Spleen (tissue), 11 donors: ENCODE data around the gene LAMC2. TPM values are rescaled to one million over a fixed set of nuclear protein-coding genes. Genes with fewer than 3 reads are reported as not detected.

Experiments used
- DNase-seq: peaks from one replicate; pipeline ENCODE4 v3.0.0-alpha.2; 2020
- H3K27ac ChIP-seq, 8 donors: fragments of 200-600 bp; sonication (generic) in 7 of 8; 1 replicate in 4 of 8; 2 replicates in 4 of 8; pipeline versions ENCODE4 v1.5.0 to v1.8.0; 2016 to 2021; ENCODE audit warnings: inconsistent platforms in 4 of 8, mild to moderate bottlenecking in 4 of 8, moderate library complexity in 1 of 8
- H3K27me3 ChIP-seq, 7 donors: fragments of 200-600 bp; sonication (generic) in 6 of 7; replicated peaks in 1 of 7; 1 replicate in 4 of 7; 2 replicates in 3 of 7; pipeline versions ENCODE4 v1.5.0 to v1.8.0; 2016 to 2021; ENCODE audit warnings: inconsistent platforms in 3 of 7, mild to moderate bottlenecking in 1 of 7
- H3K36me3 ChIP-seq, 6 donors: fragments of 200-600 bp; sonication (generic) in 5 of 6; 1 replicate in 4 of 6; 2 replicates in 2 of 6; pipeline versions ENCODE4 v1.5.0 to v1.8.0; 2016 to 2021; ENCODE audit warnings: inconsistent platforms in 2 of 6
- H3K4me1 ChIP-seq, 6 donors: fragments of 200-600 bp; sonication (generic) in 5 of 6; 1 replicate in 3 of 6; 2 replicates in 3 of 6; pipeline versions ENCODE4 v1.5.0 to v1.8.0; 2016 to 2021; ENCODE audit warnings: inconsistent platforms in 3 of 6
- H3K4me3 ChIP-seq, 8 donors: fragments of 200-600 bp; sonication (generic) in 7 of 8; 1 replicate in 4 of 8; 2 replicates in 4 of 8; pipeline versions ENCODE4 v1.5.0 to v1.8.0; 2016 to 2021; ENCODE audit warnings: inconsistent platforms in 4 of 8, mild to moderate bottlenecking in 4 of 8, moderate library complexity in 2 of 8
- H3K9me3 ChIP-seq, 8 donors: fragments of 200-600 bp; sonication (generic) in 7 of 8; 1 replicate in 4 of 8; 2 replicates in 4 of 8; pipeline versions ENCODE4 v1.5.0 to v1.8.0; 2016 to 2021; ENCODE audit warnings: inconsistent platforms in 4 of 8
- CTCF ChIP-seq, 11 experiments: fragments of 200-600 bp in 7 of 11; fragments of 450-650 bp in 4 of 11; sonication (generic) in 4 of 11; IDR thresholded peaks in 8 of 11; conservative IDR thresholded peaks in 3 of 11; 1 replicate in 7 of 11; 2 replicates in 4 of 11; pipeline versions ENCODE4 v1.4.0 to v1.8.0; 2016 to 2021; ENCODE audit warnings: antibody characterized with exemption in 11 of 11, inconsistent platforms in 4 of 11, mild to moderate bottlenecking in 1 of 11
- POLR2A ChIP-seq, 3 donors: fragments of 450-650 bp; IDR thresholded peaks; one replicate each; pipeline ENCODE4 v1.5.1; 2017; ENCODE audit warnings: antibody characterized with exemption in 3 of 3, mild to moderate bottlenecking in 1 of 3
- POLR2AphosphoS5 ChIP-seq, 3 donors: sonication (generic); formaldehyde crosslinking; IDR thresholded peaks; one replicate each; pipeline ENCODE4 v1.5.1; 2017; ENCODE audit warnings: antibody characterized with exemption in 3 of 3
- WGBS, 5 donors: extraction: QIAGEN DNeasy Blood & Tissue Kit in 3 of 5; methylation state at CpG; one replicate each; pipeline versions ENCODE4 v1.1.5 to v1.1.7; 2013 to 2018; 5-methylcytosine and 5-hydroxymethylcytosine counted together
- intact Hi-C: fragments of 100-400 bp; cut with DNase I; formaldehyde crosslinking; loops from one replicate; pipeline ENCODE4 v1.15.0; 2023; ENCODE audit warnings: low total_unique reads
- polyA plus RNA-seq, 3 donors: library from polyadenylated mRNA; stranded (reverse); fragments of 200-250 nt; gene quantifications; one replicate each; pipeline ENCODE4 v1.2.1, GENCODE V29; 2013
- total RNA-seq, 7 donors: library from RNA; depleted of rRNA in 3 of 7; stranded (reverse); fragments of >200 nt in 3 of 7; fragmentation: NEBNext Ultra II Directional in 4 of 7; extraction: Animal tissue kit (Norgen Biotek cat#: 25700) in 4 of 7; gene quantifications; one replicate each; pipeline versions ENCODE4 v1.1.0 to v1.2.1, GENCODE V29; 2016 to 2021
- donor health status: healthy with polysubstance abuse.
- donor health status: DM: no; HTN: no; CAD: no; lungs with moderate emphysema.
- donor health status: DM: no; HTN: no; CAD: no.
- donor health status: Bipolar disorder and iron deficiency.
- donor health status: healthy.
- donor health status: DM: no; HTN: no; CAD: no.
- donor health status: DM: yes; HTN: yes; CAD: no.

The LAMC2 gene
- total and polyA plus RNA-seq, 10 donors = 0.13 to 1.4 (median 0.67) TPM; not detected in 1

GRCh38 chr1:183152180-183152579 lies 33.9 kb upstream of the LAMC2 start:
- Histone ChIP-seq H3K27me3 (peaks cover 0 to 18% (median 0%) of the 10 kb centered on the region in 7 donors), H3K27ac (no peak overlapping the region), H3K9me3 (no peaks in the 10 kb centered on the region), H3K4me1 (no peaks in the 10 kb centered on the region), H3K36me3 (no peaks in the 10 kb centered on the region), H3K4me3 (no peak overlapping the region)
- 83 to 94% (median 92%) methylated on average over 7 of the region's 7 CpGs for WGBS, 5 donors
- intact Hi-C loops = no loop called here
- no peak for TF ChIP-seq CTCF (IDR thresholded peaks at IDR 0.05 in 8 of 11, conservative IDR thresholded peaks at IDR 0.05 in 3 of 11)
- no peak for TF ChIP-seq POLR2AphosphoS5 (IDR thresholded peaks at IDR 0.05)
- no peak for TF ChIP-seq POLR2A (IDR thresholded peaks at IDR 0.05)
- DNase-seq = no peak

DNA sequence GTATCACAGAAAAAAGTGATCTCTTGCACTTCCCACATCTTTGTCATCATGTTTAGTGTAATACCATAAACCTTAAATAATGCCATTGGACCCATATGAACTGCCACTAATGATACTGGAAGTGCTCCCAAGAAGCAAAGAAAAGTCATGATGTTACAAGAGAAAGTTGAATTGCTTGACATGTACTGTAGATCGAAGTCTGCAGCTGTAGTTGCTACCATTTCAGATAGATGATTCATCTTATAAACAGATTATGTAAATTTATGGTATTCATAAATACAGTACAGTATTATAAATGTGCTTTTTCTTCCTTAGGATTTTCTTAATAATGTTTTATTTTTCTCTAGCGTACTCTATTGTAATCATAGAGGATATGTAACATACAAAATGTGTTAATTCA lies 30.1 kb upstream of the LAMC2 start:
- intact Hi-C loops = no loop called here
- Histone ChIP-seq H3K4me3 (no peak overlapping the region), H3K36me3 (no peaks in the 10 kb centered on the region), H3K27me3 (peaks cover 0 to 43% (median 0%) of the 10 kb centered on the region in 7 donors), H3K4me1 (no peaks in the 10 kb centered on the region), H3K27ac (no peak overlapping the region), H3K9me3 (no peaks in the 10 kb centered on the region)
- WGBS, 5 donors = 91 to 98% (median 94%) methylated on average over 2 of the region's 2 CpGs
- TF ChIP-seq POLR2A (IDR thresholded peaks at IDR 0.05) = no peak
- TF ChIP-seq POLR2AphosphoS5 (IDR thresholded peaks at IDR 0.05) = no peak
- TF ChIP-seq CTCF (IDR thresholded peaks at IDR 0.05 in 8 of 11, conservative IDR thresholded peaks at IDR 0.05 in 3 of 11) = no peak
- no peak for DNase-seq

DNA sequence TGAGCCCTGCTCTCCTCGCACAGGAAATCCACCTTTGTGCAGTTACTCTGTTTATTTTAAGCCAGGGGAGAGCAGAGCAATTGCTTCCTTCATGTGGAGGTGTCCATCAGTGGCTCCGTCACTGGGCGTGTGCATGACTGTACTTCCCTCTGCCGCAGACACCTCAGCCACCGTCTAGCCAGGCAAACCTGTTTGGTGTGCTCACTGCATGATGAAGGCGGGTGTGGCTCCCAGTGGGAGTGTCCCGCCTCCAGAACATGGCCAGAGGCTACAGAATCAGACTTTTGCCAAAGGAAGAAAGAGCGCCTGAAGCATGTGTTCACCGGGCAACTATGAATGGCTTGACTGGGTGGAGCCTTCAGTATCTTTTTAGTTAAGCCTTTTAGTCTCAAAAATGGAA lies 26.1 kb upstream of the LAMC2 start:
- intact Hi-C loops = no loop called here
- H3K9me3 ChIP-seq = no peaks in the 10 kb centered on the region
- H3K36me3 ChIP-seq = no peaks in the 10 kb centered on the region
- H3K4me3 ChIP-seq = no peak overlapping the region
- H3K27ac ChIP-seq = no peak overlapping the region
- WGBS, 5 donors = 84 to 91% (median 87%) methylated on average over 9 of the region's 9 CpGs
- no peak for TF ChIP-seq POLR2AphosphoS5 (IDR thresholded peaks at IDR 0.05)
- peaks cover 0 to 60% (median 0%) of the 10 kb centered on the region in 7 donors for H3K27me3 ChIP-seq
- DNase-seq = no peak
- no peaks in the 10 kb centered on the region for H3K4me1 ChIP-seq

DNA sequence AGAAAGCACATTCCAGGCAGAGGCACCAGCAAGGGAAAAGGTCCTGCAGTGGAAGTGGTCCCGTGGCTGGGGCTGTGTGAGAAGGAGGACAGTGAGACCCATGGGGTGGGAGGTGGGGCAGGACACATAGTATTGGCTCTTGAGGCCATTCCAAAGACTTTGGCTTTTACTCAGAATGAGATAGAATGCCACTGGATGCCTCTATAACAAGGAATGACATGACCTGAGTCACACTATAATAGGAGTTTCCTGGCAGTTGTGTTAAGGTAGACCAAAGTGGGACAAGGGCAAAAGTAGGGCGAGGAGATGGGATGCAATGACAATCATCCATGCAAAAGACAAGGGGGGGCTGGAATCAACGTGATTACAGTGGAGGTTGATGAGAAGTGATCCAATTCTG lies 24.7 kb upstream of the LAMC2 start:
- H3K27ac ChIP-seq = no peak overlapping the region
- H3K4me3 ChIP-seq = no peak overlapping the region
- WGBS, 5 donors = 75 to 82% (median 77%) methylated on average over 3 of the region's 3 CpGs
- H3K9me3 ChIP-seq = no peaks in the 10 kb centered on the region
- H3K36me3 ChIP-seq = no peaks in the 10 kb centered on the region
- intact Hi-C loops = no loop called here
- no peaks in the 10 kb centered on the region for H3K4me1 ChIP-seq
- H3K27me3 ChIP-seq = peaks cover 0 to 52% (median 0%) of the 10 kb centered on the region in 7 donors
- TF ChIP-seq POLR2AphosphoS5 (IDR thresholded peaks at IDR 0.05) (no peak), POLR2A (IDR thresholded peaks at IDR 0.05) (no peak), CTCF (IDR thresholded peaks at IDR 0.05 in 8 of 11, conservative IDR thresholded peaks at IDR 0.05 in 3 of 11) (no peak)
- no peak for DNase-seq

- H3K27ac ChIP-seq = no peak overlapping the region
- intact Hi-C loops = no loop called here
- WGBS, 5 donors = 81 to 97% (median 89%) methylated on average over 3 of the region's 3 CpGs
- no peak for TF ChIP-seq POLR2A (IDR thresholded peaks at IDR 0.05)
- no peak for DNase-seq
- no peaks in the 10 kb centered on the region for H3K36me3 ChIP-seq
- H3K4me1 ChIP-seq = no peaks in the 10 kb centered on the region
- no peaks in the 10 kb centered on the region for H3K9me3 ChIP-seq
- H3K4me3 ChIP-seq = no peak overlapping the region
- H3K27me3 ChIP-seq = peaks cover 0 to 36% (median 0%) of the 10 kb centered on the region in 7 donors
Observed at GRCh38 chr1:183163316-183163715, 22.7 kb upstream of the LAMC2 start.
